Skeletal muscle tissue (tissue), 4 donors: ENCODE measurements around the gene SPTBN5. TPM values are rescaled to one million over a fixed set of nuclear protein-coding genes. Genes with fewer than 3 reads are reported as not detected.
A peak's percentile ranks its signal among the peaks of the same experiment; 100 is the strongest.

Experiments
- H3K27ac ChIP-seq: one replicate; pipeline ENCODE4 v1.7.0; 2013; ENCODE audit warnings: mild to moderate bottlenecking, low read depth, low read length, inconsistent platforms
- H3K27me3 ChIP-seq, 3 donors: one replicate each; pipeline ENCODE4 v1.7.0; 2013; ENCODE audit warnings: low read length in 3 of 3; ENCODE audit not compliant: control insufficient read depth in 3 of 3, insufficient read depth in 3 of 3
- H3K36me3 ChIP-seq, 3 donors: one replicate each; pipeline ENCODE4 v1.7.0; 2013; ENCODE audit warnings: low read length in 3 of 3; ENCODE audit not compliant: control insufficient read depth in 3 of 3, insufficient read depth in 3 of 3
- H3K4me1 ChIP-seq, 3 donors: one replicate each; pipeline ENCODE4 v1.7.0; 2013; ENCODE audit warnings: low read length in 3 of 3, mild to moderate bottlenecking in 3 of 3; ENCODE audit not compliant: control insufficient read depth in 3 of 3, insufficient read depth in 3 of 3
- H3K4me3 ChIP-seq, 3 donors: one replicate each; pipeline ENCODE4 v1.7.0; 2013; ENCODE audit warnings: low read length in 3 of 3
- H3K9ac ChIP-seq, 3 donors: one replicate each; pipeline ENCODE4 v1.7.0; 2013; ENCODE audit warnings: low read length in 3 of 3, mild to moderate bottlenecking in 3 of 3, moderate library complexity in 2 of 3, low read depth in 1 of 3
- H3K9me3 ChIP-seq, 3 donors: one replicate each; pipeline ENCODE4 v1.7.0; 2013; ENCODE audit warnings: low read length in 3 of 3; ENCODE audit not compliant: control insufficient read depth in 3 of 3
- total RNA-seq: library from RNA; depleted of rRNA; stranded (reverse); fragments of >200 nt; gene quantifications from one replicate; pipeline ENCODE4 v1.2.3, GENCODE V29; 2014
- donor health status: Osteomylitis.

Gene SPTBN5
- total RNA-seq, 1 donor from 2014 or later, result 1.0 TPM

- peak overlapping the region in 1 of 3 donors; percentile 3 for H3K9ac ChIP-seq
- peak overlapping the region; percentile 83 for H3K27ac ChIP-seq
- no peaks in the 10 kb centered on the region for H3K36me3 ChIP-seq
- no peak overlapping the region for H3K4me3 ChIP-seq
- H3K4me1 ChIP-seq, result peaks cover 24 to 41% (median 38%) of the 10 kb centered on the region in 3 donors
- no peaks in the 10 kb centered on the region for H3K9me3 ChIP-seq
- H3K27me3 ChIP-seq, result no peaks in the 10 kb centered on the region
Measured at GRCh38 chr15:41934843-41935242, 41.0 kb upstream of the SPTBN5 start.

- Histone ChIP-seq H3K9ac (no peak overlapping the region), H3K4me3 (no peak overlapping the region), H3K4me1 (peaks cover 34 to 51% (median 46%) of the 10 kb centered on the region in 3 donors), H3K27ac (peak overlapping the region; percentile 83), H3K27me3 (no peaks in the 10 kb centered on the region), H3K36me3 (no peaks in the 10 kb centered on the region), H3K9me3 (no peaks in the 10 kb centered on the region)
Measured at GRCh38 chr15:41933771-41934170, 39.9 kb upstream of the SPTBN5 start.

GRCh38 chr15:41933326-41933725 lies 39.5 kb upstream of the SPTBN5 start:
- Histone ChIP-seq H3K4me1 (peaks cover 38 to 54% (median 50%) of the 10 kb centered on the region in 3 donors), H3K9ac (no peak overlapping the region), H3K9me3 (no peaks in the 10 kb centered on the region), H3K36me3 (no peaks in the 10 kb centered on the region), H3K27ac (no peak overlapping the region), H3K27me3 (no peaks in the 10 kb centered on the region), H3K4me3 (no peak overlapping the region)

- Histone ChIP-seq H3K4me3 (no peak overlapping the region), H3K27ac (no peak overlapping the region), H3K4me1 (peaks cover 44 to 56% (median 54%) of the 10 kb centered on the region in 3 donors), H3K9ac (no peak overlapping the region), H3K9me3 (no peaks in the 10 kb centered on the region), H3K36me3 (no peaks in the 10 kb centered on the region), H3K27me3 (no peaks in the 10 kb centered on the region)
Measured at GRCh38 chr15:41932511-41933289, 38.8 kb upstream of the SPTBN5 start.

GRCh38 chr15:41932101-41932500 lies 38.2 kb upstream of the SPTBN5 start:
- no peaks in the 10 kb centered on the region for H3K36me3 ChIP-seq
- no peak overlapping the region for H3K4me3 ChIP-seq
- H3K9ac ChIP-seq, result no peak overlapping the region
- no peaks in the 10 kb centered on the region for H3K27me3 ChIP-seq
- H3K27ac ChIP-seq, result no peak overlapping the region
- peaks cover 43 to 54% (median 49%) of the 10 kb centered on the region in 3 donors for H3K4me1 ChIP-seq
- H3K9me3 ChIP-seq, result no peaks in the 10 kb centered on the region

GRCh38 chr15:41930867-41931222 lies 37.0 kb upstream of the SPTBN5 start:
- no peak overlapping the region for H3K4me3 ChIP-seq
- H3K9ac ChIP-seq, result no peak overlapping the region
- H3K4me1 ChIP-seq, result peaks cover 51 to 60% (median 52%) of the 10 kb centered on the region in 3 donors
- H3K27ac ChIP-seq, result no peak overlapping the region
- H3K9me3 ChIP-seq, result no peaks in the 10 kb centered on the region
- no peaks in the 10 kb centered on the region for H3K27me3 ChIP-seq
- H3K36me3 ChIP-seq, result no peaks in the 10 kb centered on the region

- Histone ChIP-seq H3K9ac (no peak overlapping the region), H3K27me3 (no peaks in the 10 kb centered on the region), H3K9me3 (no peaks in the 10 kb centered on the region), H3K36me3 (no peaks in the 10 kb centered on the region), H3K4me3 (no peak overlapping the region), H3K4me1 (peaks cover 50 to 57% (median 51%) of the 10 kb centered on the region in 3 donors), H3K27ac (peak overlapping the region; percentile 0)
Measured at GRCh38 chr15:41930221-41930866, 36.5 kb upstream of the SPTBN5 start.

GRCh38 chr15:41928637-41929620 lies 35.1 kb upstream of the SPTBN5 start:
- Histone ChIP-seq H3K9ac (peak overlapping the region in 1 of 3 donors; percentile 60), H3K4me3 (no peak overlapping the region), H3K27me3 (no peaks in the 10 kb centered on the region), H3K4me1 (peaks cover 42 to 49% (median 46%) of the 10 kb centered on the region in 3 donors), H3K36me3 (no peaks in the 10 kb centered on the region), H3K9me3 (no peaks in the 10 kb centered on the region), H3K27ac (peak overlapping the region; percentile 28)

- Histone ChIP-seq H3K27ac (no peak overlapping the region), H3K9me3 (no peaks in the 10 kb centered on the region), H3K4me1 (peaks cover 35 to 47% (median 42%) of the 10 kb centered on the region in 3 donors), H3K9ac (no peak overlapping the region), H3K27me3 (no peaks in the 10 kb centered on the region), H3K4me3 (no peak overlapping the region), H3K36me3 (no peaks in the 10 kb centered on the region)
Measured at GRCh38 chr15:41928100-41928499, 34.2 kb upstream of the SPTBN5 start.
